GM19455 (cell line): ENCODE data around the gene IGSF1.

ENCODE experiments used
- ATAC-seq: cut with Tn5 transposase; IDR thresholded peaks from one replicate; pipeline ENCODE4 v1.9.1; 2021; ENCODE audit not compliant: unreplicated experiment

IGSF1 gene

GRCh38 chrX:131288738-131289511 lies at the start of gene IGSF1:
IGSF1 (minus strand) TSS chrX:131289306; CDS start chrX:131286674, 2,632 bp downstream.
- ATAC-seq = no peak

- ATAC-seq = no peak
Observed at GRCh38 chrX:131332331-131332730, 43.2 kb upstream of the IGSF1 start.

GRCh38 chrX:131331152-131331551 lies 42.0 kb upstream of the IGSF1 start:
- no peak for ATAC-seq

GRCh38 chrX:131330735-131331134 lies 41.6 kb upstream of the IGSF1 start:
- no peak for ATAC-seq

GRCh38 chrX:131322651-131323050 lies 33.5 kb upstream of the IGSF1 start:
- no peak for ATAC-seq

- ATAC-seq = no peak
Observed at GRCh38 chrX:131317326-131317725, 28.2 kb upstream of the IGSF1 start.

GRCh38 chrX:131316260-131316659 lies 27.2 kb upstream of the IGSF1 start:
- no peak for ATAC-seq

- no peak for ATAC-seq
Observed at GRCh38 chrX:131308980-131309379, 19.9 kb upstream of the IGSF1 start.

- ATAC-seq = no peak
Observed at GRCh38 chrX:131306601-131307000, 17.5 kb upstream of the IGSF1 start.

GRCh38 chrX:131305926-131306325 lies 16.8 kb upstream of the IGSF1 start:
- ATAC-seq = no peak

GRCh38 chrX:131302701-131303100 lies 13.6 kb upstream of the IGSF1 start:
- no peak for ATAC-seq

GRCh38 chrX:131301155-131301554 lies 12.0 kb upstream of the IGSF1 start:
- no peak for ATAC-seq

GRCh38 chrX:131298846-131299245 lies 9.7 kb upstream of the IGSF1 start:
- no peak for ATAC-seq

GRCh38 chrX:131298036-131298435 lies 8.9 kb upstream of the IGSF1 start:
- no peak for ATAC-seq

- no peak for ATAC-seq
Observed at GRCh38 chrX:131289527-131289926, 421 bp upstream of the IGSF1 start.

- ATAC-seq = no peak
Observed at GRCh38 chrX:131288188-131288587, 918 bp downstream of the IGSF1 start.

- no peak for ATAC-seq
Observed at GRCh38 chrX:131287560-131288179, 1.4 kb downstream of the IGSF1 start.

GRCh38 chrX:131279617-131280016 lies 9.5 kb downstream of the IGSF1 start:
- ATAC-seq = no peak

- ATAC-seq = no peak
Observed at GRCh38 chrX:131279197-131279596, 9.9 kb downstream of the IGSF1 start.

- ATAC-seq = no peak
Observed at GRCh38 chrX:131277543-131278136, 11.5 kb downstream of the IGSF1 start.

- no peak for ATAC-seq
Observed at GRCh38 chrX:131273011-131273410, 16.1 kb downstream of the IGSF1 start.

GRCh38 chrX:131271826-131272225 lies 17.3 kb downstream of the IGSF1 start:
- no peak for ATAC-seq
